HepG2 (cell line): ENCODE data around the gene KCNT1. TPM values are rescaled to one million over a fixed set of nuclear protein-coding genes. Genes with fewer than 3 reads are reported as not detected.

ENCODE experiments used
- SAP130 ChIP-seq: IDR thresholded peaks from 2 replicates; pipeline ENCODE4 v1.6.1; 2016; ENCODE audit warnings: low read depth
- TOPORS ChIP-seq: sonication (generic); formaldehyde crosslinking; IDR thresholded peaks from 2 replicates; pipeline ENCODE4 v1.8.0; 2023; ENCODE audit warnings: mild to moderate bottlenecking, missing genetic modification reagents
- U2AF1 ChIP-seq: fragments of 200-400 bp; formaldehyde crosslinking; optimal IDR thresholded peaks from 2 replicates; pipeline ENCODE3; 2017; ENCODE audit warnings: mild to moderate bottlenecking, low read depth, low read length
- polyA plus RNA-seq, 8 experiments: library from polyadenylated mRNA; depleted of rRNA in 3 of 8; stranded (reverse) in 7 of 8; unstranded in 1 of 8; fragments of >200 nt; fragmentation: Illumina TruSeq in 4 of 8; extraction: Trizol in 4 of 8; gene quantifications; 2 replicates each; pipeline versions ENCODE4 v1.2.1 to v1.2.3, GENCODE V29; 2011 to 2016; ENCODE audit warnings: low read depth in 4 of 8, missing spikeins in 1 of 8, mixed read lengths in 1 of 8; ENCODE audit not compliant: insufficient read depth in 1 of 8
- total RNA-seq, 5 experiments: library from RNA; depleted of rRNA; stranded (reverse); fragments of >200 nt; fragmentation: Illumina TruSeq; extraction: Trizol; gene quantifications; 2 replicates each; pipeline ENCODE4 v1.2.3, GENCODE V29; 2016; ENCODE audit warnings: low read depth in 1 of 5
- TF ChIP-seq, protein P1 (sequence below): sonication (generic); formaldehyde crosslinking; IDR thresholded peaks from 2 replicates; pipeline ENCODE4 v1.5.0; 2020; ENCODE audit warnings: mild to moderate bottlenecking, missing genetic modification reagents, borderline replicate concordance
- TF ChIP-seq, protein P2 (sequence below): sonication (generic); formaldehyde crosslinking; IDR thresholded peaks from 2 replicates; pipeline ENCODE4 v1.8.0; 2022; ENCODE audit warnings: mild to moderate bottlenecking, missing genetic modification reagents, borderline replicate concordance

KCNT1 gene
- total and polyA plus RNA-seq, 2 of the 13 experiments (the other 11 are each of a cell fraction or from before 2014, with no cell fraction given): not detected

DNA sequence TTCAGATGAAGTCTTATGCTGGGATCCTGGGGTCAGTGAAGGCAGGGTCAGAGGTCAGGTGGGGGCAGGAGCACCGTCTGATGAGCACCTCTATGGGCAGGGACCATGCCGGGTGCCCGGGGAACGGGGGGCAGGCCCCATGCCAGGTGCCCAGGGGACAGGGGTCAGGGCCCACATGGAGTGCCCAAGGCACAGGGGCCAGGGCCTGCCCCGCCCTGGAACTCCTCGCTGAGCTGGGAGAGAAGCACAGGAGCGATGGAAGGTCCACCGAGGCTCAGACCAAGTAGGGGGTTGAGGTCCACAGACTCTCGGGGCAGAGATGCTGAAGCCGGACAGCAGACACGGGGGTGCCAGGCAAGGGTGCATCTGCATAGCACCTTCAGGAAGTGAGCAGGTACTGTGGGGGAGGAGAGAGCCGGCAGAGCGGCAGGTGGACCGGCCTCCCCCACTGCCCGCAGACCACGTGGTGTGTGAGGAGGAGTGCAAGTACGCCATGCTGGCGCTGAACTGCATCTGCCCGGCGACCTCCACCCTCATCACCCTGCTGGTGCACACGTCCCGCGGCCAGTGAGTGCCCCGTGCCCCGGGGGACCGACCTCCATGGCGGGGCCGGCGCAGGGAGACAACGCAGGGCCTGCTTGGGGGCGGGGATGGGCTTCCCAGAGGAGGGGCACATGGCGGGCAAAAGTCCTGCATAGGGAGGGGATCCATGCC, 67.7 kb downstream of the KCNT1 start (continued):
- TF ChIP-seq, protein P1, sequence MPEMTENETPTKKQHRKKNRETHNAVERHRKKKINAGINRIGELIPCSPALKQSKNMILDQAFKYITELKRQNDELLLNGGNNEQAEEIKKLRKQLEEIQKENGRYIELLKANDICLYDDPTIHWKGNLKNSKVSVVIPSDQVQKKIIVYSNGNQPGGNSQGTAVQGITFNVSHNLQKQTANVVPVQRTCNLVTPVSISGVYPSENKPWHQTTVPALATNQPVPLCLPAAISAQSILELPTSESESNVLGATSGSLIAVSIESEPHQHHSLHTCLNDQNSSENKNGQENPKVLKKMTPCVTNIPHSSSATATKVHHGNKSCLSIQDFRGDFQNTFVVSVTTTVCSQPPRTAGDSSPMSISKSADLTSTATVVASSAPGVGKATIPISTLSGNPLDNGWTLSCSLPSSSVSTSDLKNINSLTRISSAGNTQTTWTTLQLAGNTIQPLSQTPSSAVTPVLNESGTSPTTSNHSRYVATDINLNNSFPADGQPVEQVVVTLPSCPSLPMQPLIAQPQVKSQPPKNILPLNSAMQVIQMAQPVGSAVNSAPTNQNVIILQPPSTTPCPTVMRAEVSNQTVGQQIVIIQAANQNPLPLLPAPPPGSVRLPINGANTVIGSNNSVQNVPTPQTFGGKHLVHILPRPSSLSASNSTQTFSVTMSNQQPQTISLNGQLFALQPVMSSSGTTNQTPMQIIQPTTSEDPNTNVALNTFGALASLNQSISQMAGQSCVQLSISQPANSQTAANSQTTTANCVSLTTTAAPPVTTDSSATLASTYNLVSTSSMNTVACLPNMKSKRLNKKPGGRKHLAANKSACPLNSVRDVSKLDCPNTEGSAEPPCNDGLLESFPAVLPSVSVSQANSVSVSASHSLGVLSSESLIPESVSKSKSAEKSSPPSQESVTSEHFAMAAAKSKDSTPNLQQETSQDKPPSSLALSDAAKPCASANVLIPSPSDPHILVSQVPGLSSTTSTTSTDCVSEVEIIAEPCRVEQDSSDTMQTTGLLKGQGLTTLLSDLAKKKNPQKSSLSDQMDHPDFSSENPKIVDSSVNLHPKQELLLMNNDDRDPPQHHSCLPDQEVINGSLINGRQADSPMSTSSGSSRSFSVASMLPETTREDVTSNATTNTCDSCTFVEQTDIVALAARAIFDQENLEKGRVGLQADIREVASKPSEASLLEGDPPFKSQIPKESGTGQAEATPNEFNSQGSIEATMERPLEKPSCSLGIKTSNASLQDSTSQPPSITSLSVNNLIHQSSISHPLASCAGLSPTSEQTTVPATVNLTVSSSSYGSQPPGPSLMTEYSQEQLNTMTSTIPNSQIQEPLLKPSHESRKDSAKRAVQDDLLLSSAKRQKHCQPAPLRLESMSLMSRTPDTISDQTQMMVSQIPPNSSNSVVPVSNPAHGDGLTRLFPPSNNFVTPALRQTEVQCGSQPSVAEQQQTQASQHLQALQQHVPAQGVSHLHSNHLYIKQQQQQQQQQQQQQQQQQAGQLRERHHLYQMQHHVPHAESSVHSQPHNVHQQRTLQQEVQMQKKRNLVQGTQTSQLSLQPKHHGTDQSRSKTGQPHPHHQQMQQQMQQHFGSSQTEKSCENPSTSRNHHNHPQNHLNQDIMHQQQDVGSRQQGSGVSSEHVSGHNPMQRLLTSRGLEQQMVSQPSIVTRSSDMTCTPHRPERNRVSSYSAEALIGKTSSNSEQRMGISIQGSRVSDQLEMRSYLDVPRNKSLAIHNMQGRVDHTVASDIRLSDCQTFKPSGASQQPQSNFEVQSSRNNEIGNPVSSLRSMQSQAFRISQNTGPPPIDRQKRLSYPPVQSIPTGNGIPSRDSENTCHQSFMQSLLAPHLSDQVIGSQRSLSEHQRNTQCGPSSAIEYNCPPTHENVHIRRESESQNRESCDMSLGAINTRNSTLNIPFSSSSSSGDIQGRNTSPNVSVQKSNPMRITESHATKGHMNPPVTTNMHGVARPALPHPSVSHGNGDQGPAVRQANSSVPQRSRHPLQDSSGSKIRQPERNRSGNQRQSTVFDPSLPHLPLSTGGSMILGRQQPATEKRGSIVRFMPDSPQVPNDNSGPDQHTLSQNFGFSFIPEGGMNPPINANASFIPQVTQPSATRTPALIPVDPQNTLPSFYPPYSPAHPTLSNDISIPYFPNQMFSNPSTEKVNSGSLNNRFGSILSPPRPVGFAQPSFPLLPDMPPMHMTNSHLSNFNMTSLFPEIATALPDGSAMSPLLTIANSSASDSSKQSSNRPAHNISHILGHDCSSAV (CRISPR knock-in tag): no peak
- no peak for TF ChIP-seq TOPORS
- no peak for TF ChIP-seq U2AF1
- TF ChIP-seq SAP130 (CRISPR knock-in tag): no peak
- TF ChIP-seq, protein P2, sequence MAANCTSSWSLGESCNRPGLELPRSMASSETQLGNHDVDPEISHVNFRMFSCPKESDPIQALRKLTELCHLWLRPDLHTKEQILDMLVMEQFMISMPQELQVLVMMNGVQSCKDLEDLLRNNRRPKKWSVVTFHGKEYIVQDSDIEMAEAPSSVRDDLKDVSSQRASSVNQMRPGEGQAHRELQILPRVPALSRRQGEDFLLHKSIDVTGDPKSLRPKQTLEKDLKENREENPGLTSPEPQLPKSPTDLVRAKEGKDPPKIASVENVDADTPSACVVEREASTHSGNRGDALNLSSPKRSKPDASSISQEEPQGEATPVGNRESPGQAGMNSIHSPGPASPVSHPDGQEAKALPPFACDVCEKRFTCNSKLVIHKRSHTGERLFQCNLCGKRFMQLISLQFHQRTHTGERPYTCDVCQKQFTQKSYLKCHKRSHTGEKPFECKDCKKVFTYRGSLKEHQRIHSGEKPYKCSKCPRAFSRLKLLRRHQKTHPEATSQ (CRISPR knock-in tag): no peak
